Stomach (tissue), 4 donors: ENCODE results near the gene ADAMTS15.

ENCODE experiments used
- CTCF ChIP-seq, 7 experiments: fragments of 450-650 bp in 4 of 7; fragments of 200-600 bp in 3 of 7; sonication (generic) in 3 of 7; IDR thresholded peaks; one replicate each; pipeline ENCODE4 v1.5.1; 2016 to 2019; ENCODE audit warnings: antibody characterized with exemption in 7 of 7, control low read depth in 2 of 7, mild to moderate bottlenecking in 1 of 7
- EP300 ChIP-seq: sonication (generic); formaldehyde crosslinking; IDR thresholded peaks from one replicate; pipeline ENCODE4 v1.6.1; 2017; ENCODE audit warnings: antibody characterized with exemption

GRCh38 chr11:130439160-130439519 is 9.3 kb upstream of the ADAMTS15 start:
- no peak for TF ChIP-seq EP300
- TF ChIP-seq CTCF (IDR thresholded peaks at IDR 0.05): no peak
